AG08396 (cell line): ENCODE measurements around the gene CNNM3.
A peak's percentile ranks its signal among the peaks of the same experiment; 100 is the strongest.
"Not testable (repeated sequence)": the region's sequence is repeated elsewhere in the genome, so short reads cannot be mapped to it uniquely, and the experiment has no call there.

Source experiments
- DNase-seq: peaks from one replicate; pipeline ENCODE4 v3.0.0; 2012; ENCODE audit warnings: low spot score, mixed read lengths

CNNM3 gene

DNA sequence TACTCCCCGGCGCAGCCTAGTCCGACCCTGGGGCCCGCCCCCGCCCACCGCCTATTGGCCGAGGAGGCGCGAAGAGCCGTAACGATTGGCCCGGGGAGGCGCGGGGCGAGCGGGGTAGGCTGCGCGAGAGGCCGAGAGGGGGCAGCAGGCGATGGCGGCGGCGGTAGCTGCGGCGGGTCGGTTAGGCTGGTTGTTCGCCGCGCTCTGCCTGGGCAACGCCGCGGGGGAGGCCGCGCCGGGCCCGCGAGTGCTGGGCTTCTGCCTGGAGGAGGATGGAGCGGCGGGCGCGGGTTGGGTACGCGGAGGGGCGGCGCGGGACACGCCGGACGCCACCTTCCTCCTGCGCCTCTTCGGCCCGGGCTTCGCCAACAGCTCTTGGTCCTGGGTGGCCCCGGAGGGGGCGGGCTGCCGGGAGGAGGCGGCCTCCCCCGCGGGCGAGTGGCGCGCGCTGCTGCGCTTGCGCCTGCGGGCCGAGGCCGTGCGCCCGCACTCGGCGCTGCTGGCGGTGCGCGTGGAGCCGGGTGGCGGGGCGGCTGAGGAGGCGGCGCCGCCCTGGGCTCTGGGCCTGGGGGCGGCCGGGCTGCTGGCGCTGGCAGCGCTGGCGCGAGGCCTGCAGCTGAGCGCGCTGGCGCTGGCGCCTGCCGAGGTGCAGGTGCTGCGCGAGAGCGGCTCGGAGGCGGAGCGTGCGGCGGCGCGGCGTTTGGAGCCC is at the start of gene CNNM3:
TSS of gene CNNM3 (plus strand) at position 142 of the 709 bp plus-strand sequence. CDS start at position 152, 10 bp downstream.
- peak; percentile 100 for DNase-seq

GRCh38 chr2:96767135-96767871 is 48.8 kb upstream of the CNNM3 start:
- DNase-seq = no peak

DNA sequence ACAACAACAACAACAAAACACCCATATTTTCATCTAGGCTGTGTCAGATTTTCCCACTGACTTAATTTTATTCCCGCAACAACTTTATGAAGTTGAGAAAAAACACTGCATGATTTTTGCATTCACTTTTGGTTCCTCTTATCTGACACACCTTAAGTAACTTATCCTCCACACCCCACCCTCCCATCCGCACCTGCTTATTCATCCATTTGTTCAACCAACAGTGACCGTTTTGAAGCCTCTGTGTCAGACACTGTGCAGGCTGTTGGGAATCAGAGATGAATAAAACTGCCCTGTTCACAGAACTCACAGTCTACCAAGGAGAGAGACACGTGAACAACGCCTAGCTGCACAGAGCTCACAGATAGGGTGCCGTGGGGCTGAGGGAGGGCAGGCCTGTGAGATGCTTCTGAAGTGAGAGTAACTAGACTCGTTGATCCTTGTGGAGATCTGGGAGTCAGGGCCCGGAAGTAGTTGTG is 47.9 kb upstream of the CNNM3 start:
- DNase-seq = no peak

- no peak for DNase-seq
Measured at GRCh38 chr2:96769814-96770213, 46.3 kb upstream of the CNNM3 start.

- no peak for DNase-seq
Measured at GRCh38 chr2:96770442-96771202, 45.4 kb upstream of the CNNM3 start.

GRCh38 chr2:96771796-96772618 is 44.1 kb upstream of the CNNM3 start:
- DNase-seq = no peak

DNA sequence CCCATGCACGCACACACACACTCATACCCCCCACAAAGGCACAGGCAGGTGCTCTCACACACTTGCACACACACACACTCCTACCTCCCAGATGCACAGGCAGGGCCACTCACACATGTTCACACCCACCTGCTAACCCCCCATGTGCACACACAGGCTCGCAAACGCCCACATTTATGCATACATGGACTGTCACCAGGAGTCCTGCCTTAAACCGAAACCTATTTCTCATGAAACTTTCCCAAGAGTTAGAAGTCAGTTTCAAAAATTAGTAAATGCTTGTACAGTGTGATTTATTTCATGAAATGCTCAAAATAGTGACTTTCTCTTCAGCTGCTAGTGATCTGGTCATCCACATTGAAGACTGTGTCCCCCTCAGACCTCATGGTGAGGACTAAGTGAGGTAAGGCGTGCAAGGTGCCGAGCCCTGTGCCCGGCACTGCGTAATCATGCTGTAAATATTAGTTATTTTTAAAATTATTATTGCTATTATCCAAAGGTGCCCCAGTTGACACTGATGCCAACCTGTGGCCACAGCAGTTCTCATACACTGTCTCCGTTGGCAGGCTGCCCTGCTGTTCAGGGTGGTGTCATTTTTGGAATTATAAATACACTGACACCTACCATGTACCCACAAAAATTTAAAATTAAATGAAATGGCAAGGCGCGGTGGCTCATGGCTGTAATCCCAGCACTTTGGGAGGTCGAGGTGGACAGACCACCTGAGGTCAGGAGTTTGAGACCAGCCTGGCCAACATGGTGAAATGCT is 43.0 kb upstream of the CNNM3 start:
- no peak for DNase-seq

DNA sequence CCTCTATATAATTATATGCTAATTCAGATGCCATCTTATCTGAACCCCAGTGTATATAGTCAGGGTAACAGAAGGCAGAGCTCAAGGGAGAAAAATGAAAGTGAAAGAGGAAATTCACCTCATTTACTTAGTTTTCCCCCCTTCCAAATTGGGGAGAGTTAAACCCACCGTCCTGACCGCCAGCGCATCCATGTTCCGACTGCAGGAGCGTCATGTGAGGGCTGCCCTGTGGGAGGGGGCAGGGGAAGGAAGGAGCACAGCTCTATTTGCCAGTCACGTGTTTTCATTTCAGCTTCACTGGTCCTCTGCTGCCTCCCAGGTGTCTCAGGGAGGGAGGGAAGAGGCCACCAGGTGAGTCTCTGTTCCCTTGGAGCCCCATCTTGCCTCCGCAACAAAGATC is 42.1 kb upstream of the CNNM3 start:
- DNase-seq = no peak

DNA sequence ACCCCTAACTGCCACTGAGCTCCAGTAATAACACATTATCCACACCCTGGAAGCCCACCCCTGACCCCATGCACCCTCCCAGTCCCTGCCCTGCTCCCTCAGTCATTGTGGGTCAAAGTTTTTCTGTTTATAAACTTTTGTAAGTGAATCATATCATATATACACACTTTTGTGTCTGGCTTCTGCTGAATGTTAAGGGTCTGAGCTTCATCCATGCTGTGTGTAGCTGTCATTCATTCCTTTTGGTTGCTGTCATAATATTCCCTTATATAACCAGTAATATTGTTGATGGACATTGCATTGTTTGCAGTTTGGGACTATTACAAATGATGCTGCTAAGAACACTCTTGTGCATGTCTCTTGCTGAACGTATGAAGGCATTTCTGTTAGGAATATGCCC is 40.9 kb upstream of the CNNM3 start:
- peak; percentile 26 for DNase-seq

- no peak for DNase-seq
Measured at GRCh38 chr2:96783388-96783787, 32.7 kb upstream of the CNNM3 start.

- DNase-seq = no peak
Measured at GRCh38 chr2:96787411-96787810, 28.7 kb upstream of the CNNM3 start.

- DNase-seq = peak; percentile 49
Measured at GRCh38 chr2:96788442-96789244, 27.4 kb upstream of the CNNM3 start.

DNA sequence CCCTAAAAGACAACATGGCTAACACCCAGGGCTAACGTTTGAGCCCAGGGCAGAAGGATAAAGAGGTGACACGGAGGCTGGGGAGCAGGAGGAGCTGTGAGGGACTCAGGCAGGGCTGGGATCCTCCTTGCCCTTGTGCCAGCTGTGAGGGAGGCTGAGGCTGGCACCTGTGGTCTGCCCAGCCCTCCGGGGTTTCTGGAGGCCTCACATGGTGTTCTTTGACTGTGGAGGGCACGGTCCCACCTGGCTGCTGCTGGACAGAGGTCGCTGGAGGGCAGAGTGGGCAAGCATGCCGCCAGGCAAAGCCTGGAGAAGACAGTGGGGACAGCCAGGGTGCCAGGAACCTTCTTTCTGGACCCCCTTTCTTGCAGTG is 26.8 kb upstream of the CNNM3 start:
- no peak for DNase-seq

DNA sequence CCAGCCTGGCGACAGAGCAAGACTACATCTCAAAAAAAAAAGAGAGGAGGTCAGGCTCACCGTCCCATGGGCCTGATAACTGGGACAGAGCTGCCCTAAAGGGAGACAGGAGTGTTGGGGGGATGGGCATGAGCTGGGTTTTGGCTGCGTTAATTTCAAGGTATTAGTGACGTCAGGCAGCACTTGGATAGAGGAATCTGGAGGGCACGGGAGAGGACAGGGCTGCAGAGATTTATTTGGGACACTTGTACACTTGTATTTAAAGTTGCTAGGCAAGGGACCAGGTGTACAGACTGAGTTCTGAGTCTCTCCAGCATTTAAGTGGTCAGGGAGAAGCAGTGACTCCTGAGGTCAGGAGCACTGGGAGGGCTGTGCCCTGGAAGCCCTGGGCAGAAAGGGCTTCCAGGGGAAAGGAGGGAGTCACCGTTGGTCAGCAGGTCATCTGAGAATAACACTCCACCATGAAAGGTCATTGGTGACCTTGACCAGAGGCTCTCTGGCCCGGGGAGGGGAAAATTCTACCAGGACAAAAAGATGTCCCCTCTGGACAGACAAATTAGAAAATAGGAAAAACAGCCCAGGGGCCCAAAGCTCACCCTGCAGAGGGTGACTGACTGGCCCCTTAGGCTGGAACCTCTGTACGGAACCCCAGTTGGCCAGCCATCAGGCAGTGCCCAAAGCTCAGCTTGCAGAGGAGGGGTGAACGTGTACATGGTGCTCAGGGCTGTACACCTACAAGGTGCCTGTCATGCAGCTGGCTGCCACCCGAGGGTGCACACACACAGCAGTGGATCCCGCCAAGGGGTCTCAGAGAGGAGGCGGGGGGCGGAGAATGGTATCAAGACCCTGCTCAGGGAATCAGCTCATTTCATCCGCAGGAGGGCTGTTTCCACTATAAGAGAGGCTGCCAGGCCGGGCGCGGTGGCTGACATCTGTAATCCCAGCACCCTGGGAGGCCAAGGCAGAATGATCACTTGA is 23.0 kb upstream of the CNNM3 start:
- no peak for DNase-seq

DNA sequence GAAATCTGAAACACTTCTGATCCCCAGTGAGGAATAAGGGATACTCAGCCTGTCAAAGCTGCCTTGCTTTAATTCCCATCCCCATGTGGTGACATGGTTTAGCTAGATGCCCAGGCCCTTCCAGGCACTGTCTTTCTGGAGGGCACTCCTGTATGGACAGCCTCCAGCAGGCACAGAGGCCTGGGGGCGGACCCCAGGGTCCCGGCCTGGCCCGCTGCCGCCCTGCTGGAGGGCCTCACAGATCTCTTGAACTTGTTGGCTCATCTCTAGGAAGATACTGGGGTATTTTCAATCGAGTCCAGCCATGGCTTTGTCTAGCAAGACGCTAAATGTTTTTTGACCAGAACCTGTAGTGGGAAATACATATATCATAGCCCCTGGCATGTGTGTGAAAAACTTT is 21.0 kb upstream of the CNNM3 start:
- no peak for DNase-seq

- not testable (repeated sequence) for DNase-seq
Measured at GRCh38 chr2:96796497-96796896, 19.6 kb upstream of the CNNM3 start.

DNA sequence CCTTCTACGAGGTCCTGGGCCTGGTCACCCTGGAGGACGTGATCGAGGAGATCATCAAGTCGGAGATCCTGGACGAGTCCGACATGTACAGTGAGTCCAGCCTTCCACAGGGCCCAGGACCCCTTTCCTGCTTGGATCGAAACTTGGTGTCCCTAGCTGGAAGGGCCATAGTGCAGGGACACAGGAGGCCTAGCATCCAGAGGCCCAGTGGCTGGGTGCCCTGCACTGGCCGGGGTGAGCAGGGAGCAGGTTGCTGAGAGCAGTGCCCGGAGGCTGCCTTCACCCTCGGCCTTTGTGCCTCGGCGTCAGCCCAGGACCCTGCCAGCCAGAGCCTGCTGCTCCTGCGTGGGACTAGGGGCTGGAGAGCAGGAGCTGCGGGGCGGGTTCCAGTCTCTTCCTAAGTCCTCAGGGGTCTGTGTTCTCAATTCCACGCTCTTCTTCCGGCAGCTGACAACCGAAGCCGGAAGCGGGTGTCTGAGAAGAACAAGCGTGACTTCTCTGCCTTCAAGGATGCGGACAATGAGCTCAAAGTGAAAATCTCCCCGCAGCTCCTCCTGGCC is 18.9 kb upstream of the CNNM3 start:
- DNase-seq = no peak

DNA sequence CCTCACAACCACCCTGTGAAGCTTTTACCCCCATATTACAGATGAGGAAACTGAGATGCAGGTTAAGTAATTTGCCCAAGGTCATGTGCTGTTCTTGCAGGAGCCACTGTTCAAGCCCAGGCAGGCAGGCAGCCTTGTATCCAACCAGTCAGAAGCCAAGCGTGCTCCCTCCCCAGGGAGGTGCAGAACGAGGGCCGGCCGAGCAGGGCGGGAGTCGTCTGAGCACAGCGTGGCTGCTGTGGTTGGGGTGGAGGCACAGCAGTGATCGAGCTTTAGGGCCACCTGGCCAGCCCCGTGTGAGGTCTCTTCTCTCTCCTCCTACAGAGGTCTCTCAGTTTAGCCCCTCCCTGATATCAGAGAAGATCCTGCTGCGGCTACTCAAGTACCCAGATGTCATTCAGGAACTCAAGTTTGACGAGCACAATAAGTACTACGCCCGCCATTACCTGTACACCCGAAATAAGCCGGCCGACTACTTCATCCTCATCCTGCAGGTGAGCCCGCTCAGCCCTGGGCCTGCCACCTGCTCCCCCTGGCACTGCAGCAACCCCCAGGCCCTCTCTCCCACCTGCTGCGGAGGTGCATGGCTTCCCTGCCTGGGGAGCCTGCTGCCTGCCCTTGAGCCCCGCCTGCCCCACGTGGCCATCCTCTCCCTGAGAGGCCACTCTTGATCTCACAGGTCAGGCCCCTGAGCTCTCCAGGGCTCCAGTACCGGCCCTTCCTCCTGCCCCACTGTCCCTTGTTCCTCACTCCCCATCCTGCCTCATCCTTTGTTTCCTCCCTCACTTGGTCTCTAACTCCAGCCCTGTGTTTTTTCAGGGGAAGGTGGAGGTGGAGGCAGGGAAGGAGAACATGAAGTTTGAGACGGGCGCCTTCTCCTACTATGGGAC is 17.1 kb upstream of the CNNM3 start:
- DNase-seq = no peak
